Omental fat pad (tissue), 4 donors: ENCODE data around the gene TSPAN5. TPM values are rescaled to one million over a fixed set of nuclear protein-coding genes. Genes with fewer than 3 reads are reported as not detected.

Source experiments
- ATAC-seq: fragments of 150-250 bp; one replicate; pipeline ENCODE4 v1.9.1; 2016; ENCODE audit warnings: mild to moderate bottlenecking, moderate library complexity; ENCODE audit not compliant: low FRiP score
- DNase-seq: peaks from one replicate; pipeline ENCODE4 v3.0.0-alpha.2; 2019; ENCODE audit warnings: low spot score
- total RNA-seq, 4 donors: library from RNA; depleted of rRNA; stranded (reverse); fragments of >200 nt; gene quantifications; one replicate each; pipeline ENCODE4 v1.1.0, GENCODE V29; 2016
- TF ChIP-seq, protein P1 (sequence below), 3 donors: fragments of 450-650 bp; IDR thresholded peaks; one replicate each; pipeline ENCODE4 v1.5.1; 2016 to 2017; ENCODE audit warnings: antibody characterized with exemption in 3 of 3, mild to moderate bottlenecking in 3 of 3, moderate library complexity in 2 of 3

Gene TSPAN5
- total RNA-seq, 4 donors from 2014 or later: 5.1 to 17.7 (median 6.9) TPM

DNA sequence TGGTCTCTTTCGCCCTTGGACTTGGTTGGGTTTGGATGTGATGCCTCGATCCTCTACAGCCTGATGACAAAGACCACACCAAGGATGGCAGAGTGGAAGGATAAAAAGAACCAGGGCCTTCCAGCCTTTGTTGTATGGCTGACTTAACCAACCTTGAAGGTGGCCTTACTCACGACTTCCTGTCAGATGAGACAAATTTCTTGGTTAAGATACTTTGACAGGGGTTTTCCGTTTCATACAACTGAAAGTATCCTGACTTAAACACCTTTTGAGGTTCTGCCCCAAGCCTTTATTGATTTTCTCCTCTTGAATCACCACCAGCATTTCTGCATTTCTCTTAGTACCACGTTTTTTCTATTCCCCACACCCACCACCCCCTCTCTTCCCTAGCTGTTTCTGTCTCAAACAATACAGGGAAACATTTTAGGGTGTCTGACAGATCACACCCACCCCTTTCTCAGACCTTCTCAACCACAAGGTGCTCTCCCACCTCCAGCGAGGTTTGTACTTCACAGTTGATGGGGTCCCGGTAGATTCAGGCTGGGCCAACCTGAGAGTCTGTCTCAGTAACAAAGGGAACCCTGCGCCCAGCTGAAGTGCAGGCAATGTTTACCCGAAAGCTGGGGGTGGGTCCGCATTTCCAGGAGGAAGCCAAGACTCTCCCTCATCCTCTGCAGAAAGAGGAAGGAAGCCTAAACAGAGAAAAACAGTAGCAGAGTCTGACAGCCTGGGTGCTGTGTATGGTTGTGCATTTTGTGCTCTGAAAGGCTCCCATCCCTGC, 5.0 kb upstream of the TSPAN5 start:
- ATAC-seq (no peak), DNase-seq (no peak)
- TF ChIP-seq, protein P1, sequence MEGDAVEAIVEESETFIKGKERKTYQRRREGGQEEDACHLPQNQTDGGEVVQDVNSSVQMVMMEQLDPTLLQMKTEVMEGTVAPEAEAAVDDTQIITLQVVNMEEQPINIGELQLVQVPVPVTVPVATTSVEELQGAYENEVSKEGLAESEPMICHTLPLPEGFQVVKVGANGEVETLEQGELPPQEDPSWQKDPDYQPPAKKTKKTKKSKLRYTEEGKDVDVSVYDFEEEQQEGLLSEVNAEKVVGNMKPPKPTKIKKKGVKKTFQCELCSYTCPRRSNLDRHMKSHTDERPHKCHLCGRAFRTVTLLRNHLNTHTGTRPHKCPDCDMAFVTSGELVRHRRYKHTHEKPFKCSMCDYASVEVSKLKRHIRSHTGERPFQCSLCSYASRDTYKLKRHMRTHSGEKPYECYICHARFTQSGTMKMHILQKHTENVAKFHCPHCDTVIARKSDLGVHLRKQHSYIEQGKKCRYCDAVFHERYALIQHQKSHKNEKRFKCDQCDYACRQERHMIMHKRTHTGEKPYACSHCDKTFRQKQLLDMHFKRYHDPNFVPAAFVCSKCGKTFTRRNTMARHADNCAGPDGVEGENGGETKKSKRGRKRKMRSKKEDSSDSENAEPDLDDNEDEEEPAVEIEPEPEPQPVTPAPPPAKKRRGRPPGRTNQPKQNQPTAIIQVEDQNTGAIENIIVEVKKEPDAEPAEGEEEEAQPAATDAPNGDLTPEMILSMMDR (IDR thresholded peaks at IDR 0.05): no peak

DNA sequence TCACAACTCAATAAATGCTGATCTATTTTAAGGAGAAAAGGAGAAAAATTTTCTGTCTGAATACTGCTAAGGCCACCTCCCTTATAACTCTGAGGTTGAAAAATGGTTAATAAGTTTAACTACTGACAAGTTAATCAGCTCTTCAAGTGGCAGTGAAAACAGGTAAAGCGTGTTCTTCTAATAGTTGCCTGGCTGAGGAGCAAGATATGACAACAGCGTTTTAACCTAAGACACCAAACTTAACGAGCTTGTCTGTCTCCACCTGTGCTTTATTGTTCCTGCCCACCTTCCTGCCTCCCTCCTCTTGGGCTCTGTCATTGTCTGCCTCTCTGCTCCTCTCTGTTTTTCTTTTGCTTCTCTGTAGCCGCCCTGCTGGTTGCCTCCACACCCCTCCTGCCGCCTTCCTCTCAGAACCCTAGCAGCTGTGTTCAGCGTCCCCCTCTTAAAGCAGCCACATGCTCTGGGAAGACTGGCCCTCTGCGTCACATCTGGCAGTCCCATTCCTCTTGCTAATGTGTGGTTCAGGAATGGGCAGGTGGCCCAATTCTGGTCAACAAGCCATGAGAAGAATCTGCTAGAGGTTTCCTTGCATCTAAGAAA, 4.3 kb upstream of the TSPAN5 start:
- ATAC-seq (no peak), DNase-seq (no peak)
- TF ChIP-seq, protein P1 (IDR thresholded peaks at IDR 0.05): no peak

DNA sequence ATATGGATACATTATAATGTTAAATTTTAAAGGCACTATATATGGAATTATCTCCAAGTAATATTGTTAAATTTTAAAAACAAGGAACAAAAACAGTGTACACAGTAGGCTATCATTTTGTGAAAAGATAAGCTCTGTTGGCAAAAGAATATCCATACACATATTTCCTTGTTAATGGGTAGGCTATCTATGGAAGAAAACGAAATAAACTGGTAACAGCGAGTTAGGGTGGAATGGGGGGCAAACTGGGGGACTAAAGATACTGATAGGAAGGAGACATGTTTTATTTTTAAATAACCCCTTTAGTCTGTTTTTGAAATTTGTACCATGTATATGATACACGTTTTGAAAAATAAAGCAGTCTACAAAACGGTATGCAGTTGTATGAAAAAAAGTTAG, 3.6 kb upstream of the TSPAN5 start:
- DNase-seq: no peak
- TF ChIP-seq, protein P1 (IDR thresholded peaks at IDR 0.05): no peak
- no peak for ATAC-seq

DNA sequence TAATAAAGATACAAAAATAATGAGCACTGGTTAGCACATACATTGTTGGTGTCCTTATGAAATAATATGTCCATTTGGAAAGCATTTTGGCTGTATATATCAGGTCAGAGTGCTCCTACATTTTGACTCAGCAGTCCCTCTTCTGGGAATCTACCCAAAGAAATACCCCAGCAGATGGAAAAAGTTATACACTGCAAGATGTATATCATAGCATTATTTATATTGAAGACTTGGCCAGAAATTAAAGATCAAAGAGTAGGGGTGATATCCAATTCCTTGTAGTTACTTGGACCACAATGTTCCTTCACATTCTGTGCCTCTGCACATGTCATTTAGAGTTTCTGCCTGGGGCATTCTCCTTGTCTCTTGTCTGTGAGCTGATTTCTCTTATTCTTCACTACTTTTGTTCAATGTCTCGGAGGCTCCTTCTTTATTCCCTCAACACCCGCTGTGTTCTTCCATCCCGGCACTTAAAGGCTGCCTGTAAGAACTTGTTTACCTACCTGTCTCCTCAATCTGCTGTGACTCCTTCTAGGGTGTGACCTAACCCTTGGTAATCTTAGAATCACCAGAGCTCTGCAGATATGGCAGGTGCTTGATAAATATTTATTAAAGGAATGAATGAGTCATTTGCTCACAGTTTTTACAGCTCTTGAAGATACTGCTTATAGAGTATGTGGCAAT, 3.1 kb upstream of the TSPAN5 start:
- TF ChIP-seq, protein P1 (IDR thresholded peaks at IDR 0.05): no peak
- ATAC-seq (no peak), DNase-seq (no peak)

DNA sequence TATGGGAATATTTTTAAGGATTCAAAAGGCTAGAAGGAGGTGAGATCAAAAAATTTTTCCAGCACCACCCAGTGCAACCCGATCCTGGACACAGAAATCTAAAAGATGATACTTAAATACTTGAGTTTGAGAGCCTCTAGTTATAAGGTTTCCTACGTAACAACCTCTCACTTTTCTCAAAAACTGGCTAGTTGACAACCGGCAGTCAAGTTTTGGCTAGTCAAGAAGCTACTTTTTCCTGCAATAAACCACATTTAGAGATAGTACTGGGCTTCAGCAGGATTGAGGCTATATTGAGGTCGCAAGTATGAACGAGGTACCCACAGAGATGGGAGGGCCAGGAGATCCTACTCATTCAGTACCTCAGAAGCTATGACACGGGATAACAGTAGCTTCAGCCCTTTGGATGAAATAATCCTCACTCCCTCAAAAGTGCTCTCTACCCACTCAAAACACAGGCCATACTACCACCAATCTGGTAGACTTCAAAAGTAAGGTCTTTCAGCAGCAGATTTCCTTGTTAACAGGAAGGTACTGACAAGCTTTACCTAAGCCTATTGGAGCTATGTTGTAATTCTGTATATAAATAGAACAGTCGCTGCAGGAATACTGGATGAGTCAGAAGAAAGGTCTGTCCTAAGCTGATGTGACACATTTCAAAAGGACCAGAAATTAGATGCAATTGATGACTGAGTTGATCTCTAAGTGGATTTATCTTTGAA, 1.5 kb upstream of the TSPAN5 start:
- ATAC-seq (no peak), DNase-seq (no peak)
- TF ChIP-seq, protein P1 (IDR thresholded peaks at IDR 0.05): no peak

- DNase-seq (no peak), ATAC-seq (no peak)
- TF ChIP-seq, protein P1 (IDR thresholded peaks at IDR 0.05): no peak
These were observed 738 bp upstream of the TSPAN5 start for GRCh38 chr4:98659106-98659592.
